Measurements from ENCODE around the gene MEMO1.

DNA sequence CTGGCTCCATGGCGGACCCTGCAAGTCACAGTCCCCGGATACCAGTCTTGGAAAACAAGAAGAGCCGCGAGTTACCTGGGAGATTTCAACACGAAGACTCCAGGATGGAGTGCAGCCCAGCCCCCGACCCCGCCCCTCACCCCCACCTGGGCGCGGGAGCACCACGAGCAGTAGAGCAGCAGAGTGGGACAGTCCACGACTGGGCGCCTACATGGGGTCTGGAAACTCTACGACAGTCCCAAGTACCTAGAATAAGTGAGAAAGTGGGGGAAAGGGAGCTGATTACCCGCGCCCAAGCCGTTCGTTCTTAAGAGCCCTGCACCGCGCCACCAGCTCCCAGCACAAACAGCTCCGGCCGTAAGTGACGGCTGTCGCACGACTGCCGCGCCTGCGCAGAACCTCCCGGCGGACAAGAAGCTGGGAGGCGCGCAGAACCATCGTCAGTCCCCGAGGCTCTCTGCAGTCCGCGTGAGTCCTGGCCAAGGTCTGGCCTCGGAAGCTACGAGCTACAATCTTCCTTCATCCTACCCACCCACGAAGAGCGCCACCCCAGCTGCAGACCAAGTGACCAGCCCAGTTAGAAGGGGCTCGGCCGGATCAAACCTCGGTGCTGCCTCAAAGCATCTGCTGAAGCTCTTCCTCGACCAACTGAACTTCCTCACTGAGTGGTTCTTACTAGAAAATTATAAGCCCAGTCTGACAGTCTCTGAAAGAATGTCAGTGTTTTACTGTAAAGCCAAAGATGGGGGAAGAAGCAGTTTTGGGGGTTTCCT, 28.8 kb upstream of the MEMO1 start, which contains the start of gene DPY30:
- TF ChIP-seq EGR1 (IDR thresholded peaks at IDR 0.05), result no peak
- peak; percentile 26; the same call in 1 of the 2 replicates for TF ChIP-seq CREB1 (IDR thresholded peaks at IDR 0.05; ENCODE audit: low read depth)
- no peak for TF ChIP-seq EP300 (IDR thresholded peaks at IDR 0.05; ENCODE audit: borderline replicate concordance)
- TF ChIP-seq TAF1 (IDR thresholded peaks at IDR 0.05; ENCODE audit: low read depth), result peak; percentile 97
- 0 out of 2 replicates have a peak, but pooled peaks have one; percentile 2 for TF ChIP-seq RAD21 (IDR thresholded peaks at IDR 0.05; ENCODE audit: low read depth)
- TF ChIP-seq CEBPB (IDR thresholded peaks at IDR 0.05), result no peak; the same call in 1 of the 2 replicates
- TF ChIP-seq, protein P1, sequence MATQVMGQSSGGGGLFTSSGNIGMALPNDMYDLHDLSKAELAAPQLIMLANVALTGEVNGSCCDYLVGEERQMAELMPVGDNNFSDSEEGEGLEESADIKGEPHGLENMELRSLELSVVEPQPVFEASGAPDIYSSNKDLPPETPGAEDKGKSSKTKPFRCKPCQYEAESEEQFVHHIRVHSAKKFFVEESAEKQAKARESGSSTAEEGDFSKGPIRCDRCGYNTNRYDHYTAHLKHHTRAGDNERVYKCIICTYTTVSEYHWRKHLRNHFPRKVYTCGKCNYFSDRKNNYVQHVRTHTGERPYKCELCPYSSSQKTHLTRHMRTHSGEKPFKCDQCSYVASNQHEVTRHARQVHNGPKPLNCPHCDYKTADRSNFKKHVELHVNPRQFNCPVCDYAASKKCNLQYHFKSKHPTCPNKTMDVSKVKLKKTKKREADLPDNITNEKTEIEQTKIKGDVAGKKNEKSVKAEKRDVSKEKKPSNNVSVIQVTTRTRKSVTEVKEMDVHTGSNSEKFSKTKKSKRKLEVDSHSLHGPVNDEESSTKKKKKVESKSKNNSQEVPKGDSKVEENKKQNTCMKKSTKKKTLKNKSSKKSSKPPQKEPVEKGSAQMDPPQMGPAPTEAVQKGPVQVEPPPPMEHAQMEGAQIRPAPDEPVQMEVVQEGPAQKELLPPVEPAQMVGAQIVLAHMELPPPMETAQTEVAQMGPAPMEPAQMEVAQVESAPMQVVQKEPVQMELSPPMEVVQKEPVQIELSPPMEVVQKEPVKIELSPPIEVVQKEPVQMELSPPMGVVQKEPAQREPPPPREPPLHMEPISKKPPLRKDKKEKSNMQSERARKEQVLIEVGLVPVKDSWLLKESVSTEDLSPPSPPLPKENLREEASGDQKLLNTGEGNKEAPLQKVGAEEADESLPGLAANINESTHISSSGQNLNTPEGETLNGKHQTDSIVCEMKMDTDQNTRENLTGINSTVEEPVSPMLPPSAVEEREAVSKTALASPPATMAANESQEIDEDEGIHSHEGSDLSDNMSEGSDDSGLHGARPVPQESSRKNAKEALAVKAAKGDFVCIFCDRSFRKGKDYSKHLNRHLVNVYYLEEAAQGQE (IDR thresholded peaks at IDR 0.05; ENCODE audit: low read depth), result no peak
- TF ChIP-seq, protein P2, sequence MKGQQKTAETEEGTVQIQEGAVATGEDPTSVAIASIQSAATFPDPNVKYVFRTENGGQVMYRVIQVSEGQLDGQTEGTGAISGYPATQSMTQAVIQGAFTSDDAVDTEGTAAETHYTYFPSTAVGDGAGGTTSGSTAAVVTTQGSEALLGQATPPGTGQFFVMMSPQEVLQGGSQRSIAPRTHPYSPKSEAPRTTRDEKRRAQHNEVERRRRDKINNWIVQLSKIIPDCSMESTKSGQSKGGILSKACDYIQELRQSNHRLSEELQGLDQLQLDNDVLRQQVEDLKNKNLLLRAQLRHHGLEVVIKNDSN (IDR thresholded peaks at IDR 0.05), result no peak
